ENCODE measurements around the gene ACTR10.

GRCh38 chr14:58281969-58282368 is 82.0 kb downstream of the ACTR10 start:
- TF ChIP-seq, protein P1, sequence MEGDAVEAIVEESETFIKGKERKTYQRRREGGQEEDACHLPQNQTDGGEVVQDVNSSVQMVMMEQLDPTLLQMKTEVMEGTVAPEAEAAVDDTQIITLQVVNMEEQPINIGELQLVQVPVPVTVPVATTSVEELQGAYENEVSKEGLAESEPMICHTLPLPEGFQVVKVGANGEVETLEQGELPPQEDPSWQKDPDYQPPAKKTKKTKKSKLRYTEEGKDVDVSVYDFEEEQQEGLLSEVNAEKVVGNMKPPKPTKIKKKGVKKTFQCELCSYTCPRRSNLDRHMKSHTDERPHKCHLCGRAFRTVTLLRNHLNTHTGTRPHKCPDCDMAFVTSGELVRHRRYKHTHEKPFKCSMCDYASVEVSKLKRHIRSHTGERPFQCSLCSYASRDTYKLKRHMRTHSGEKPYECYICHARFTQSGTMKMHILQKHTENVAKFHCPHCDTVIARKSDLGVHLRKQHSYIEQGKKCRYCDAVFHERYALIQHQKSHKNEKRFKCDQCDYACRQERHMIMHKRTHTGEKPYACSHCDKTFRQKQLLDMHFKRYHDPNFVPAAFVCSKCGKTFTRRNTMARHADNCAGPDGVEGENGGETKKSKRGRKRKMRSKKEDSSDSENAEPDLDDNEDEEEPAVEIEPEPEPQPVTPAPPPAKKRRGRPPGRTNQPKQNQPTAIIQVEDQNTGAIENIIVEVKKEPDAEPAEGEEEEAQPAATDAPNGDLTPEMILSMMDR (IDR thresholded peaks at IDR 0.05), result no peak
- TF ChIP-seq POLR2A (IDR thresholded peaks at IDR 0.05), result no peak

Measured in testis (tissue), 2 donors.